Measurements from ENCODE around the gene MYL5.
"Not testable (repeated sequence)": the region's sequence is repeated elsewhere in the genome, so short reads cannot be mapped to it uniquely, and the experiment has no call there.

MYL5 gene

DNA sequence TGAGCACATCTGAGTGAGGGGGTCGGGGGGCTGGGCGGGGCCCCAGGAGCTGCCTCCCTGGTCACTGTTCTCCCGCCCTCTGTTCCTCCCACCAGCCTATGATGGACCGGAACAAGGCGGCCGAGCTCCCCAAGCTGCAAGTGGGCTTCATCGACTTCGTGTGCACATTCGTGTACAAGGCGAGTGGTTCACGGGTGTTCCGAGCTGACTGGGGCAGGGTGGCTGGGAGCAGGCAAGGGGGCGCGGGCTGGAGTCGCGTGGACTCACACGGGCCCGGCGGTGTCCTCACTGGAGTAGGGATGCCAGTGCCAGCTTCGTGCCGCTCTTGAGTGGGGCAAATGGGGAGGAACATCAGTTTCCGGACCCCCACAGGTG, 7.9 kb upstream of the MYL5 start:
- H3K9me3 ChIP-seq, result no peaks in the 10 kb centered on the region
- in situ Hi-C loops (cut with MboI; ENCODE audit: low sequenced_read_pairs), result no loop called here
- H3K4me1 ChIP-seq, result peaks cover 3% of the 10 kb centered on the region; the same call in 1 of the 2 replicates
- DNase-seq (ENCODE audit: low spot score in 2 of 2), result no peak
- no peak overlapping the region for H3K4me3 ChIP-seq
- H3K36me3 ChIP-seq (replicated peaks), result peaks cover 11% of the 10 kb centered on the region
- no peaks in the 10 kb centered on the region for H3K27me3 ChIP-seq (ENCODE audit: low read depth)

GRCh38 chr4:666822-667544, 7.4 kb upstream of the MYL5 start:
- H3K27me3 ChIP-seq (ENCODE audit: low read depth), result no peaks in the 10 kb centered on the region
- DNase-seq (ENCODE audit: low spot score in 2 of 2), result no peak
- in situ Hi-C loops (cut with MboI; ENCODE audit: low sequenced_read_pairs), result no loop called here
- no peak overlapping the region for H3K4me3 ChIP-seq
- H3K36me3 ChIP-seq (replicated peaks), result peaks cover 17% of the 10 kb centered on the region
- peaks cover 3% of the 10 kb centered on the region; the same call in 1 of the 2 replicates for H3K4me1 ChIP-seq
- no peaks in the 10 kb centered on the region for H3K9me3 ChIP-seq

DNA sequence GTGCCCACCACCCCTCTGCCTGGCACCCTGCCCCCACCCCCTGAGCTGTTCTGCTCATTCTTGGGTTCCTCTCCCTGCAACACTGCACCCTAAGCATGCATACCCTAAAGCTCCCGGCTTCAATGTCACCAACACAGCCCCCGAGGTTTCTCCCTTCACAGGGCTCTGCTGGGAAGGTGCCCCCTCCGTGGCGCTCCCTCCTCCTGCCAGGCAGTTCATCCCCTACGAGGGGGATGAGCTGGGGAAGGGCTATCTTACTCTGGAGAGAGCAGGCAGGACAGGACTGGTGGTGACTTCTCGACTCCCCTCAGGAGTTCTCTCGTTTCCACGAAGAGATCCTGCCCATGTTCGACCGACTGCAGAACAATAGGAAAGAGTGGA, 6.8 kb upstream of the MYL5 start:
- Histone ChIP-seq H3K4me3 (no peak overlapping the region), H3K9me3 (no peaks in the 10 kb centered on the region), H3K27me3 (ENCODE audit: low read depth) (no peaks in the 10 kb centered on the region), H3K36me3 (replicated peaks) (peaks cover 22% of the 10 kb centered on the region), H3K4me1 (peaks cover 3% of the 10 kb centered on the region; the same call in 1 of the 2 replicates)
- no peak for DNase-seq (ENCODE audit: low spot score in 2 of 2)
- in situ Hi-C loops (cut with MboI; ENCODE audit: low sequenced_read_pairs), result no loop called here

- H3K36me3 ChIP-seq (replicated peaks), result peaks cover 29% of the 10 kb centered on the region
- H3K4me3 ChIP-seq; in situ Hi-C loops (cut with MboI; ENCODE audit: low sequenced_read_pairs); H3K27me3 ChIP-seq (ENCODE audit: low read depth); H3K4me1 ChIP-seq; DNase-seq (ENCODE audit: low spot score in 2 of 2); H3K9me3 ChIP-seq: not testable (repeated sequence)
Observed at GRCh38 chr4:668219-668618, 6.1 kb upstream of the MYL5 start.

- H3K4me3 ChIP-seq; H3K27me3 ChIP-seq (ENCODE audit: low read depth); DNase-seq (ENCODE audit: low spot score in 2 of 2); H3K9me3 ChIP-seq; in situ Hi-C loops (cut with MboI; ENCODE audit: low sequenced_read_pairs); H3K4me1 ChIP-seq: not testable (repeated sequence)
- H3K36me3 ChIP-seq (replicated peaks), result peaks cover 34% of the 10 kb centered on the region
Observed at GRCh38 chr4:669806-670559, 4.4 kb upstream of the MYL5 start.

DNA sequence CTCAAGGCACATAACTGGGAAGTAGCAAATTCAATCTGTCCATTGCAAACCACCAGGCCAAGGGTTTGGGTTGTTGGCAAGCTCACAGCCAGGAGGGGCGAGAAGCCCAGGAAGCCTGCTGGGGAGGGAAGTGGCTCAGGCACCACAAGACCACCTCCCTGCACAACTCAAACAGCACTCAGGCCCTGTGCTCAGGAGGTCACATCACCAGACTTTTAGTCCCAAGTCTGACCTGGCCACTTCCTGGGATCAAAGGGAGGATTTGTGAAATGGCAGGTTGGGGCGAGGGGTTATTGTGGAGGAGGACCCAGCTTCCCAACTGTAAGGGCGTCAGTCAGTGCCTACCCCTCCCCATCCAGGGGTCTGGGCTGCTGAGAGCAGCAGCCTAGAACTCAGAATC, 2.6 kb upstream of the MYL5 start:
- H3K36me3 ChIP-seq (replicated peaks), result peaks cover 34% of the 10 kb centered on the region
- in situ Hi-C loops (cut with MboI; ENCODE audit: low sequenced_read_pairs), result no loop called here
- H3K4me1 ChIP-seq, result peaks cover 10% of the 10 kb centered on the region
- no peak overlapping the region for H3K4me3 ChIP-seq
- DNase-seq (ENCODE audit: low spot score in 2 of 2), result no peak
- no peaks in the 10 kb centered on the region for H3K9me3 ChIP-seq
- no peaks in the 10 kb centered on the region for H3K27me3 ChIP-seq (ENCODE audit: low read depth)

GRCh38 chr4:673349-674091, 822 bp upstream of the MYL5 start:
- Histone ChIP-seq H3K4me1 (peaks cover 10% of the 10 kb centered on the region), H3K4me3 (peak overlapping the region; percentile 94), H3K9me3 (no peaks in the 10 kb centered on the region), H3K27me3 (ENCODE audit: low read depth) (no peaks in the 10 kb centered on the region), H3K36me3 (replicated peaks) (peaks cover 34% of the 10 kb centered on the region)
- in situ Hi-C loops (cut with MboI; ENCODE audit: low sequenced_read_pairs), result no loop called here
- peak in 1 of 2 experiments; percentile 51 for DNase-seq (ENCODE audit: low spot score in 2 of 2)

DNA sequence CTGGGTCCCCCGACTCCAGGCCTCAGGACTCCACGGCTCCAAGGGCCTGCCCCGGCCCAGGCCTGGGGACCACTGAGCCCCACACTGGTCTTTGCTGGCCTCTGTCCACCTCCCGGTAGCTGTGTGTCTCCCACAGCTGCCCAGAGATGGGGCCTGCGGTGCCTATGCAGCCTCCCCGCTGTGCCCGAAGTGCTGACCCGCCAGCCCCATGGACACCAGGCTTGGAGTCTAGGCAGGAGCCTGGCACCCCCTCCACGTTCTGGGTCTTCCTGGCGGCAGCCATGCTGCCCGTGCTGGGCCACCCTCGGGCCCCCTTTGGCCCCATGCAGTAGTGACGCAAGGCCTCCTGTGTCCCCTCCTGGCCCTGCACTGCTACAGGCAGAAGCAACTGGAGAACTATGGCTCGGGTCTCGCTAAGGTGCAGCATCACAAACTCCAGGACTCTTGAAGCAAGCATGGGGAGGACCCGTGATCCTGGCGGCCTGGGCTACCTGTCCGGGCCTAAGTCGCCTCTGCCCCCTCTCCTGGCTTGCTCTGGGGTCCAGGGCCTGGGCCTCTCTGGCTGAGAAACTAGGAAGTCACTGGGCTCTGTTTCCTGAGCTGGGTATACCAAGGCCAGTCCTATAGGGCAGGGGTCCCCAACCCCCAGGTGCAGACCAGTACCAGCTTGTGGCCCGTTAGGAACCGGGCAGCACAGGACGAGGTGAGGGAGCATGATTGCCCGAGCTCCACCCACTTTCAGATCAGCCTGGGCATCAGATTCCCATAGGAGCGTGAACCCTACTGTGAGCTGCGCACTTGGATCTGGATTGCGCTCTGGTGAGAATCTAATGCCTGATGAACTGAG, 917 bp downstream of the MYL5 start:
- in situ Hi-C loops (cut with MboI; ENCODE audit: low sequenced_read_pairs), result no loop called here
- peaks cover 10% of the 10 kb centered on the region for H3K4me1 ChIP-seq

DNA sequence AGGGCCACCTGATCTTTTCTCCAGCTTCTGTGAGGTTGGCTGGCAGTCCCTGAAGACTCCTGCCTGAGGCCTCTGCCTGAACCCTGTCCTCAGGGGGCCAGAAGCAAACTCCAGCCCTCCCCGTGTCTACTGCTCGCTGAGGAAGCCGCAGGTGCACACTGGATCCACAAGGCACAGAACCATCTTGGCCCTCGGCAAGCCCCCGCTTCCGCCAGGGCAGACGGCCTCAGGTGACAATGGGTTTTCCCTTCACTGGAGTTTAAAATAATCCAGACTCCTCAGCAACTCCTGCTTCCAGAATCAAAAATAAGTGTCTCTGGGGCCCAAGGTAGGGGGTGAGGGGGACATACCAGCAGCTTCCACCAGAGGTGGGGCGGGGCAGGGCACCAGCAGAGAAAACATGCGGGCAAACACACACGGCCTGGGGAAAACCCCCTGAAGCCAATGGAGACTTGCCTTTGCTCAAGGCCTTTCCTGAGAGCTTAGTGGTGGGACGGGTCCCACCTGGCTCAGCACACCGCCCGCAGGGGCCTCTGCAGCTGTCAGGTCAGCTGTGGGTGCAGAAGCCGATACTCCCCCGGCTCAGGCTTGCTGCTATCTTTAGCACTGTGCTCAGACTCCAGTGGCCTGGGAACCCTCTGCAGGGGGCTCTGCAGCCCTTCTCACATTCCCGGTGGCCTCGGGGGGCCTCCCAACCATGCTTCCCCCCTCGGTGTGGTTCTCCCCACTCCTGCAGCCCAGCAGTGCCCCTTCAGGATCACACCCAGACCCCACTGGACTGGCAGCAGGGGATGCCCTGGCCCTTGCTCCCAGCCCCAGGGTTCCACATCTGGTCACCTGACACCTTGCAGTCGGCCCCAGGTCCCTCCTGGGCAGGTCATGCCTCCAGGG, 1.9 kb downstream of the MYL5 start:
- H3K4me1 ChIP-seq, result peaks cover 16% of the 10 kb centered on the region
- H3K36me3 ChIP-seq (replicated peaks), result peaks cover 25% of the 10 kb centered on the region
- in situ Hi-C loops (cut with MboI; ENCODE audit: low sequenced_read_pairs), result no loop called here
- DNase-seq (ENCODE audit: low spot score in 2 of 2), result no peak
- no peaks in the 10 kb centered on the region for H3K27me3 ChIP-seq (ENCODE audit: low read depth)
- H3K4me3 ChIP-seq, result no peak overlapping the region
- H3K9me3 ChIP-seq, result no peaks in the 10 kb centered on the region

More for the DNA sequence above, 917 bp downstream of the MYL5 start:
- H3K36me3 ChIP-seq (replicated peaks), result peaks cover 34% of the 10 kb centered on the region
- peak overlapping the region; percentile 94 for H3K4me3 ChIP-seq
- no peaks in the 10 kb centered on the region for H3K27me3 ChIP-seq (ENCODE audit: low read depth)
- no peaks in the 10 kb centered on the region for H3K9me3 ChIP-seq
- DNase-seq (ENCODE audit: low spot score in 2 of 2), result no peak

DNA sequence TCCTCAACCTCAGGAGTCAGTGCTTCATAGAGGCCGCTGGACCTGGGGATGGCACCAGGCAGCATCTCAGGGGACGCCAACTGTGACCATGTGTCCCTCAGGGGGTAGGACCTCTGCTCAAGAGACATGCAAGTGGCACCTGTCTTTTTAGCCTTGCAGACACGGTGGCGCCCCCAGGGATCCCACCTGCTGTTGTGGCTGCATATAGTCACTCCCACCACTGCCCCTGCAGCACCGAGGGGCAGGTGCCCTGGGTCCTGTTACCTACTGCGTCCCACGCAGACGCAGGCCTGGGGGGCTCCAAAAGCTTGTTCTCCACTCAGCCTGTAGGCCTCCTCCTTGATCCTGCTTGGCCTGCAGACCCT, 2.5 kb downstream of the MYL5 start:
- DNase-seq (ENCODE audit: low spot score in 2 of 2), result no peak
- H3K36me3 ChIP-seq (replicated peaks), result peaks cover 18% of the 10 kb centered on the region
- H3K9me3 ChIP-seq, result no peaks in the 10 kb centered on the region
- peaks cover 16% of the 10 kb centered on the region for H3K4me1 ChIP-seq
- in situ Hi-C loops (cut with MboI; ENCODE audit: low sequenced_read_pairs), result no loop called here
- H3K27me3 ChIP-seq (ENCODE audit: low read depth), result no peaks in the 10 kb centered on the region
- no peak overlapping the region for H3K4me3 ChIP-seq

DNA sequence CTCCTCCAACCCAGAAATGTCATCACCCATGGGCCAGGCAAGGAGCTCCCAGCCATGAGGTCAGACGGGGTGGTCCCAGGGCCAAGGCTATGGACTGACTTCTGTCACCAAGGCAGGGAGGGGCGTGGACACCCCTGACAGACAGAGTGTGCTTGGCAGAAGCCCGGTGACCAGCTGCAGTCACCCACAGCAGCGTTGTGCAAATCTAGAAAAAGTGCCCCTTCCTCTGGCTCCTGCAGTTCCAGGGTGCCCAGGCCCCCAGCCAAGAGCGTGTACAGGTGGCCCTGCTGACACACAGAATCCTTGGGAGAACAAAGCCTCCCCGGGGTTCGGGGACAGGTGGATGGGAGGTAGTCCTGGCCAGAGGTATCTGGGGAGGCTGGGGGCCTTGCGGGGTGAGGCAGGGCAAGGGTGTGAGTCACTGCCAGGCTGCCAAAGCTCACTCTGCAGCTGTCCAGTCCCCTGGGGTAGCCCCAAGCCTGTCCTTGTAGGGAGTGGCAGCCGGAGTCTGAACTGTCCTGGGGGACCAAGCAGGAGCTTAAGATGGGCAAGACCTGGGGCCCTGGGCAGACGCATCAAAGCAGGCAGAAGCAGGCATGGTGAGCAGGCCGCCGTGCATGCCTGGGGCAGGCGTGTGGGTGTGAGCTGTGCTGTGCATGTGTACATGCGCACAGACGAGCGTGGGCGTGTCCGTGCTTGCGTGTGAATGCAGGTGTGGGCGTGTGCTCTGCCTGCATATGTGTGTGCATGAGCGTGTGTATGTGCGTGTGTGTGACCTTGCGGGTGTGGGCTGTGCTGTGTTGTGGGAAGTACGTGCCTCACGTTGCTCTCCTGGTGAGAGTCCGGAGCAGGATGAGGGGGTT, 3.3 kb downstream of the MYL5 start:
- Histone ChIP-seq H3K27me3 (ENCODE audit: low read depth) (no peaks in the 10 kb centered on the region), H3K36me3 (replicated peaks) (peaks cover 10% of the 10 kb centered on the region), H3K4me3 (no peak overlapping the region), H3K4me1 (peaks cover 16% of the 10 kb centered on the region), H3K9me3 (no peaks in the 10 kb centered on the region)
- no peak for DNase-seq (ENCODE audit: low spot score in 2 of 2)
- in situ Hi-C loops (cut with MboI; ENCODE audit: low sequenced_read_pairs), result no loop called here

All from HAP-1 (cell line).